Progenitor cell of endocrine pancreas (in vitro differentiated cells): ENCODE results near the gene SLC4A7. TPM values are rescaled to one million over a fixed set of nuclear protein-coding genes. Genes with fewer than 3 reads are reported as not detected.
A peak's percentile ranks its signal among the peaks of the same experiment; 100 is the strongest.

Source experiments
- DNase-seq: peaks from one replicate; pipeline ENCODE4 v3.0.0; 2021; ENCODE audit warnings: low spot score; ENCODE audit not compliant: unreplicated experiment
- H3K27ac Mint-ChIP-seq: 2 replicates; pipeline ENCODE4 v1.8.0; 2021; ENCODE audit warnings: mild to moderate bottlenecking, moderate library complexity, mixed read lengths
- H3K27me3 Mint-ChIP-seq: 2 replicates; pipeline ENCODE4 v1.8.0; 2021; ENCODE audit warnings: mixed read lengths
- H3K36me3 Mint-ChIP-seq: 2 replicates; pipeline ENCODE4 v1.8.0; 2022; ENCODE audit warnings: mixed read lengths; ENCODE audit not compliant: insufficient read depth
- H3K4me1 Mint-ChIP-seq: 2 replicates; pipeline ENCODE4 v1.8.0; 2021; ENCODE audit warnings: low read depth, mixed read lengths
- H3K4me3 Mint-ChIP-seq: 2 replicates; pipeline ENCODE4 v1.8.0; 2021; ENCODE audit warnings: low read depth, mild to moderate bottlenecking, moderate library complexity, mixed read lengths
- H3K9me3 Mint-ChIP-seq: 2 replicates; pipeline ENCODE4 v1.8.0; 2021; ENCODE audit warnings: low read depth, mixed read lengths
- CTCF ChIP-seq: fragments of 200-600 bp; sonication (generic); IDR thresholded peaks from one replicate; pipeline ENCODE4 v1.5.0; 2021; ENCODE audit warnings: antibody characterized with exemption, mild to moderate bottlenecking; ENCODE audit not compliant: unreplicated experiment
- total RNA-seq: library from RNA; stranded (reverse); gene quantifications from 2 replicates; pipeline ENCODE4 v1.2.1, GENCODE V29; 2021

The SLC4A7 gene
- total RNA-seq, 1 donor from 2014 or later, result 69.7 TPM

GRCh38 chr3:27376109-27376772 lies 107.9 kb downstream of the SLC4A7 start:
- DNase-seq, result no peak
- no peak for TF ChIP-seq CTCF
- no peaks in the 10 kb centered on the region for H3K9me3 Mint-ChIP-seq
- H3K36me3 Mint-ChIP-seq, result peaks cover 7% of the 10 kb centered on the region
- no peaks in the 10 kb centered on the region for H3K27me3 Mint-ChIP-seq
- H3K4me3 Mint-ChIP-seq, result no peak overlapping the region
- no peak overlapping the region for H3K27ac Mint-ChIP-seq
- H3K4me1 Mint-ChIP-seq, result no peaks in the 10 kb centered on the region

DNA sequence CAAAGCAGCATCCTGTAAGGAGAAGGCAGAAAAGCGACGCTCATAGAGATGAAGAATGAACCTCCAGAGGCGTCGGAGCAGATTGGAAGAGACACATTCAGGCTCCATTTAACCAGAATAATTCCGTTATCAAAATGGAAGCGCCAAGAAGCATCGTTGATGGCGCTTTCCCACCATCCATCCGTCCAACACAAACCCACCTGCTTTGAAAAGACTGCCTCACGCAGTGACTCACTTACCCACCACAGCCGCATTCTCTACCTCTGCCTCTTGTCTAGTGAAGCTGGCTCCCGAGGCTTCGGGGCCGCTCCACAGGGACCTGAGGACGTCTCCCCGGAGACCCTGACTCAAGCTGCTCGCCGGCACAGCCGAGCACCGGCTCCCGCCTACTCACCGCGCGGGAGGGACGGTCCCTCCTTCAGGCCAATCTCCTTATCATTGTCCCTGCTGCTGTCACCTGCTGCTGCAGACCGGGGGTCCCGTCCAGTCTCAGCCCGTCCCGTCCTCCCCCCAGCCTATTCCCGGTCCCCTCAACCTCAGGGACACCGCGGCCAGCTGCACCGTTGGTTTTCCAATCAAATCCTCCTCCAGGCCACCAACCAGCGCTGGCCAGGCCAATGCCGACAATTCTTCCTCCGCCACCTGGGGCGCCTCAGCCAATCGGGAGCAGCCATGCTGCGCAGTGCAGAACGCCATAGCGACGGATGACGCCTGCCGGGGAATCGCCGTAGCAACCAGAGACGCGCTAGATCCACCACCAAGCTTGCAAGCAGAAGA lies 115.2 kb downstream of the SLC4A7 start, which contains the start of gene NEK10:
Gene NEK10 (minus strand): TSS at position 553 of the 777 bp plus-strand sequence. CDS start 16,501 bp downstream, outside the sequence.
- no peaks in the 10 kb centered on the region for H3K36me3 Mint-ChIP-seq
- TF ChIP-seq CTCF, result peak; percentile 14
- H3K9me3 Mint-ChIP-seq, result no peaks in the 10 kb centered on the region
- peak within 1 kb of the TSS; percentile 84 for H3K27ac Mint-ChIP-seq
- DNase-seq, result peak; percentile 86
- H3K4me3 Mint-ChIP-seq, result peak within 1 kb of the TSS; percentile 93
- peaks cover 3% of the 10 kb centered on the region for H3K27me3 Mint-ChIP-seq
- peaks cover 6% of the 10 kb centered on the region for H3K4me1 Mint-ChIP-seq

- no peak for TF ChIP-seq CTCF
- H3K4me1 Mint-ChIP-seq, result peaks cover 6% of the 10 kb centered on the region
- no peak overlapping the region for H3K4me3 Mint-ChIP-seq
- peak overlapping the region; percentile 38 for H3K27ac Mint-ChIP-seq
- no peak for DNase-seq
- no peaks in the 10 kb centered on the region for H3K36me3 Mint-ChIP-seq
- no peaks in the 10 kb centered on the region for H3K9me3 Mint-ChIP-seq
- peaks cover 3% of the 10 kb centered on the region for H3K27me3 Mint-ChIP-seq
These were observed 118.1 kb downstream of the SLC4A7 start for GRCh38 chr3:27366062-27366591.

GRCh38 chr3:27360113-27361078 lies 123.8 kb downstream of the SLC4A7 start:
- H3K27ac Mint-ChIP-seq, result peak overlapping the region; percentile 14
- no peak for DNase-seq

More at GRCh38 chr3:27360113-27361078, 123.8 kb downstream of the SLC4A7 start:
- H3K36me3 Mint-ChIP-seq, result no peaks in the 10 kb centered on the region
- no peaks in the 10 kb centered on the region for H3K27me3 Mint-ChIP-seq
- no peak overlapping the region for H3K4me3 Mint-ChIP-seq
- TF ChIP-seq CTCF, result no peak
- H3K9me3 Mint-ChIP-seq, result no peaks in the 10 kb centered on the region
- H3K4me1 Mint-ChIP-seq, result peaks cover 13% of the 10 kb centered on the region
